Mesothelial cell of epicardium (in vitro differentiated cells): ENCODE data around the gene ADGRD1. TPM values are rescaled to one million over a fixed set of nuclear protein-coding genes. Genes with fewer than 3 reads are reported as not detected.
A peak's percentile ranks its signal among the peaks of the same experiment; 100 is the strongest.

Experiments used
- DNase-seq, 2 experiments: peaks; one replicate each; pipeline ENCODE4 v3.0.0; 2021; ENCODE audit warnings: low spot score in 2 of 2; ENCODE audit not compliant: unreplicated experiment in 2 of 2
- H3K27ac Mint-ChIP-seq: 2 replicates; pipeline ENCODE4 v1.8.0; 2021; ENCODE audit warnings: mixed read lengths
- H3K27me3 Mint-ChIP-seq: 2 replicates; pipeline ENCODE4 v1.8.0; 2021; ENCODE audit warnings: low read depth, mixed read lengths
- H3K36me3 Mint-ChIP-seq: 2 replicates; pipeline ENCODE4 v1.8.0; 2021; ENCODE audit warnings: mixed read lengths
- H3K4me1 Mint-ChIP-seq: 2 replicates; pipeline ENCODE4 v1.8.0; 2021; ENCODE audit warnings: mixed read lengths
- H3K4me3 Mint-ChIP-seq: 2 replicates; pipeline ENCODE4 v1.8.0; 2021; ENCODE audit warnings: mild to moderate bottlenecking, moderate library complexity, mixed read lengths
- H3K9me3 Mint-ChIP-seq: 2 replicates; pipeline ENCODE4 v1.8.0; 2021; ENCODE audit warnings: mixed read lengths
- CTCF ChIP-seq: fragments of 200-600 bp; sonication (generic); IDR thresholded peaks from one replicate; pipeline ENCODE4 v1.5.0; 2021; ENCODE audit warnings: antibody characterized with exemption; ENCODE audit not compliant: unreplicated experiment
- total RNA-seq: library from RNA; stranded (reverse); gene quantifications from 3 replicates; pipeline ENCODE4 v1.2.1, GENCODE V29; 2021

Gene ADGRD1
- total RNA-seq, 1 donor from 2014 or later: 7.2 TPM

GRCh38 chr12:130949806-130950205 lies 3.9 kb upstream of the ADGRD1 start:
- Mint-ChIP-seq H3K27ac (no peak overlapping the region), H3K36me3 (peaks cover 4% of the 10 kb centered on the region), H3K4me3 (no peak overlapping the region), H3K27me3 (peaks cover 13% of the 10 kb centered on the region), H3K4me1 (peaks cover 33% of the 10 kb centered on the region), H3K9me3 (peaks cover 14% of the 10 kb centered on the region)
- DNase-seq: no peak
- no peak for TF ChIP-seq CTCF

- peaks cover 5% of the 10 kb centered on the region for H3K27me3 Mint-ChIP-seq
- peaks cover 34% of the 10 kb centered on the region for H3K4me1 Mint-ChIP-seq
- DNase-seq: peak in 1 of 2 experiments; percentile 26
- no peak overlapping the region for H3K4me3 Mint-ChIP-seq
- TF ChIP-seq CTCF: no peak
- H3K9me3 Mint-ChIP-seq: no peaks in the 10 kb centered on the region
- no peaks in the 10 kb centered on the region for H3K36me3 Mint-ChIP-seq
- peak overlapping the region; percentile 54 for H3K27ac Mint-ChIP-seq
Measured at GRCh38 chr12:130951636-130952035, 2.1 kb upstream of the ADGRD1 start.

GRCh38 chr12:130952171-130952954 lies 1.3 kb upstream of the ADGRD1 start:
- DNase-seq: peak in 1 of 2 experiments; percentile 36
- Mint-ChIP-seq H3K27me3 (no peaks in the 10 kb centered on the region), H3K4me1 (peaks cover 34% of the 10 kb centered on the region), H3K36me3 (no peaks in the 10 kb centered on the region), H3K4me3 (no peak overlapping the region), H3K9me3 (no peaks in the 10 kb centered on the region), H3K27ac (peak overlapping the region; percentile 54)
- no peak for TF ChIP-seq CTCF

- TF ChIP-seq CTCF: no peak
- DNase-seq: no peak
- no peaks in the 10 kb centered on the region for H3K27me3 Mint-ChIP-seq
- no peaks in the 10 kb centered on the region for H3K36me3 Mint-ChIP-seq
- H3K27ac Mint-ChIP-seq: no peak overlapping the region
- peaks cover 34% of the 10 kb centered on the region for H3K4me1 Mint-ChIP-seq
- H3K9me3 Mint-ChIP-seq: no peaks in the 10 kb centered on the region
- peak overlapping the region; percentile 64 for H3K4me3 Mint-ChIP-seq
Measured at GRCh38 chr12:130954544-130954831, 781 bp downstream of the ADGRD1 start.

GRCh38 chr12:130955238-130955816 lies 1.6 kb downstream of the ADGRD1 start:
- no peak for TF ChIP-seq CTCF
- H3K27me3 Mint-ChIP-seq: no peaks in the 10 kb centered on the region
- DNase-seq: no peak
- H3K9me3 Mint-ChIP-seq: no peaks in the 10 kb centered on the region
- no peak overlapping the region for H3K4me3 Mint-ChIP-seq
- H3K27ac Mint-ChIP-seq: no peak overlapping the region
- peaks cover 34% of the 10 kb centered on the region for H3K4me1 Mint-ChIP-seq
- H3K36me3 Mint-ChIP-seq: no peaks in the 10 kb centered on the region
